GM21717 (cell line): ENCODE results near the gene SLC39A7.
A peak's percentile ranks its signal among the peaks of the same experiment; 100 is the strongest.

Experiments used
- ATAC-seq: cut with Tn5 transposase; IDR thresholded peaks from one replicate; pipeline ENCODE4 v1.9.1; 2021; ENCODE audit warnings: mild to moderate bottlenecking, moderate library complexity; ENCODE audit not compliant: unreplicated experiment

Gene SLC39A7

GRCh38 chr6:33204165-33204414 is 3.4 kb downstream of the SLC39A7 start:
- ATAC-seq: no peak

GRCh38 chr6:33204415-33205190 is 3.9 kb downstream of the SLC39A7 start, which contains the start of gene HSD17B8:
HSD17B8 (plus strand) TSS chr6:33204655; CDS start chr6:33204669, 14 bp downstream.
- ATAC-seq: peak; percentile 36

- no peak for ATAC-seq
These were observed 4.7 kb downstream of the SLC39A7 start for GRCh38 chr6:33205191-33206026.

- ATAC-seq: no peak
These were observed 5.6 kb downstream of the SLC39A7 start for GRCh38 chr6:33206027-33206863.

GRCh38 chr6:33206864-33207551 is 6.3 kb downstream of the SLC39A7 start:
- no peak for ATAC-seq

GRCh38 chr6:33207552-33208090 is 7.0 kb downstream of the SLC39A7 start:
- no peak for ATAC-seq

GRCh38 chr6:33208091-33208967 is 7.7 kb downstream of the SLC39A7 start, which contains the start of gene RING1:
RING1 (plus strand) TSS chr6:33208500; CDS start chr6:33208823, 323 bp downstream.
- ATAC-seq: no peak

- no peak for ATAC-seq
These were observed 9.2 kb downstream of the SLC39A7 start for GRCh38 chr6:33209856-33210255.

- no peak for ATAC-seq
These were observed 10.5 kb downstream of the SLC39A7 start for GRCh38 chr6:33211136-33211535.

- ATAC-seq: no peak
These were observed 11.2 kb downstream of the SLC39A7 start for GRCh38 chr6:33211666-33212422.

- no peak for ATAC-seq
These were observed 12.1 kb downstream of the SLC39A7 start for GRCh38 chr6:33212857-33213165.

GRCh38 chr6:33213166-33213988 is 12.7 kb downstream of the SLC39A7 start:
- ATAC-seq: no peak

GRCh38 chr6:33213989-33214335 is 13.3 kb downstream of the SLC39A7 start:
- ATAC-seq: no peak

GRCh38 chr6:33215271-33216116 is 14.8 kb downstream of the SLC39A7 start:
- ATAC-seq: no peak

- ATAC-seq: no peak
These were observed 15.5 kb downstream of the SLC39A7 start for GRCh38 chr6:33216117-33216649.

GRCh38 chr6:33217246-33217645 is 16.6 kb downstream of the SLC39A7 start:
- ATAC-seq: no peak

- ATAC-seq: no peak
These were observed 17.0 kb downstream of the SLC39A7 start for GRCh38 chr6:33217681-33218080.
